ENCODE measurements around the gene MYH9.
"Not testable (repeated sequence)": the region's sequence is repeated elsewhere in the genome, so short reads cannot be mapped to it uniquely, and the experiment has no call there.

MYH9 gene

DNA sequence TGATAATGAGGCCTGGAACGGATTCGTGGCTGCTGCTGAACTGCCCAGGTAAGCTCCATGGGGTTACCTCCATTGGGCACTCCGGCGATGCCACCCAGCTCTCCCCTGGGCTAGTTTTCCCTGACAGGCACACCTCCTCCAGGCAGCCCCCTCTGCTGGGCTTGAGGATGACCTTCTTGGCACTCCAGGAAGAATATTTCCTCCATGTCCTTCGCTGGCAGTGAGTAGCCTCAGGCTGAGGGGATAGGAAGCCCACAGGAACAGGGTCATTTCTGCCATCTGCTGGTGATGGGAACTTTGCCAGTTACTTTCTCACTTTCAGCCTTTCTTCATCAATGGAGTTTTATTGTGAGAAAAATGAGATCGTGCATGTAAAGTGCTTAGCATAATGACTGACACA is 126.1 kb downstream of the MYH9 start:
- not testable (repeated sequence) for DNase-seq

DNA sequence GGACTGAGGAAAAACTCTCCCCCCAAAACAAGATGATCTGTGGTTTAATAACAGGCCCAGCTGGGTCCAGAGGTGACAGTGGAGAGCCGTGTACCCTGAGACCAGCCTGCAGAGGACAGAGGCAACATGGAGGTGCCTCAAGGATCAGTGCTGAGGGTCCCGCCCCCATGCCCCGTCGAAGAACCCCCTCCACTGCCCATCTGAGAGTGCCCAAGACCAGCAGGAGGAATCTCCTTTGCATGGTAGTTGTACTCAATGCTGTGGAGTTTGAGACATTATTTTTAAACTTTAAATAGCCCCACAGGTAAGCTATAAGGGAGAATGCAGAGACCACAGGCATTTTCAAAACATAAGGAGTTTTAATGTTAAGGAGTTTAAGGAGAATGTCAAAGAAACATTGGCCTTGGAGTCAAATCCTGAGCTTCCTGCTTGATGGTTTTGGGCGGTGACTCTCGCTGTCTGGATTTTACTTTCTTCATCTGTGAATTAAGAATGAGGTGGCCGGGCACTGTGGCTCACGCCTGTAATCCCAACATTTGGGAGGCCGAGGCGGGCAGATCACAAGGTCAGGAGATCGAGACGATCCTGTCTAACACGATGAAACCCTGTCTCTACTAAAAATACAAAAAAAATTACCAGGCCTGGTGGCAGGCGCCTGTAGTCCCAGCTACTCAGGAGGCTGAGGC is 128.0 kb downstream of the MYH9 start:
- no peak for DNase-seq

DNA sequence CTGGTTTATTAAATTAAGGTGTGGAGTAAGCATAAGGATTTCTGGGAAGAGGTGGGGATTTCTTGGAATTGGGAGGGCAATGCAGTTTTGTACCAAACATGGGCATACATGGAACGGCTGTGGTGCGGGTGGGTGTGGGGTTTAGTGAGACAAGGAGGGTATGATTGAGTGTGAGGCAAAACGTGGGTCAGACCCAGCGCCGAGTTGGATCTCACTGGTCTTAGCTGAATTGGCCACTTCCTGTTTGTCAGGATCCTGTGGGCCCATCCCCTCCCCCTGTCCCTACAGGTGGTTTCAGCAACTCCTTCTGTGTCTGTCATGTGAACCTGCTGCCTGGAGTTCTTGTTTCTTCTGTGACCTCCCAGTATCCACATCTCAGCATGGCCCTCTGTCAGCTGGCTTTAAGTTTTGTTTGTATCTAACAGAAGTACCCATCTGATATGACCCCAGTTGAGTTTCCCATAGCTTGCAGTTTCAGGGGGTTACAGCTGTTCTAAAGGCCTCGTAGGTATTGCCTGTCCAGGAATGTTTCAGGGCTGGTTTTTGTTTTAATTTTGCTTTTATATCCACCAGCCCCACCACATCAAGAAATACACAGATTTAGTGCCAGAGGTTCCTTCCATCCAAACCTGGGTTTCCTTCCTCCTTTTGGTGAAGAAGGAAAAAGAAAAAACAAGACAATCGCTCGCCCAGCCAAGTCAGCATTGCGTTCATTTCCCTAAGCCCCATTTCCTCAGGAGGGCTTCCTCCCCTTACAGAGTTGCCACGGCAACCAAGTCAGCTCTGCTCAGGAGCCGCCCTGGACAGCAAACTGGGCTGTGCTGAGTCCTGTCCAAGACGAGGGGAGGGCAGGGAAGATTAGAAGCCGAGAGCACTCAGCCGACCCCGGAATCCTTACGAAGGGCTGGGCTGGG is 128.8 kb downstream of the MYH9 start:
- DNase-seq = no peak

DNA sequence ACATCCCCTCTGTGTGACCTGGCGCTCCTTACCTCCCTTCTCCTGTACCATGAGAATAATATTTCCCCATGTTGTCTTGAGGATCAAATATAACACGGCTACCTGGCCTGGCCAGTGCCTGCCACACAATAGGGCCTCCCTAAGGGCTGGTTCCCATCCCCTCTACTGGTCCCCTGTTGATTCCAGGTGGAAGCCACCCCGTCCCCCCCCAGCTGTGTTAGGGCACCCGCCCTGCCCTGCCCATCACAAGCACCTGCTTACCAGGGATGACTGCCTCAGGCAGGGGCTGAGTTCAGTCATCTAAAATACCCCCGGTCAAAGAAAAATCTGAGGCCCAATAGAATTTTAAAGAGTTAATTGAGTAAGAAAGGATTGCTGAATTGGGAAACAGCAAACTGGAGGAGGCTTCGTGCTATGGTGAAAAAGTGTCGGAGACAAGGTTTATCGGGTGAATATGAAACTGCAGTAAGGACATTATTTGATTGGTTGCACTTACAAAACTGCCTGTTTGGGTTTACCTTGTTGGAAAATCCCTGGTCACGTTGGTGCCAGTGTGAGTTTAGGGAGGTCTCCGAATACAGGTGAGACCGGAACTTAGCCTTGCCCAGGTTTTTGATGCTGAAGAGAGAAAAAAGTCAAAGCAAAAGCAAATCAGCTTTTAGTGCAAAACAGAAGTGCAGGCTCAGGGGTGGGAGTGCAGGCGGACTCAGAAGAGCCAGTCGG is 129.7 kb downstream of the MYH9 start:
- DNase-seq = peak; percentile 25

DNA sequence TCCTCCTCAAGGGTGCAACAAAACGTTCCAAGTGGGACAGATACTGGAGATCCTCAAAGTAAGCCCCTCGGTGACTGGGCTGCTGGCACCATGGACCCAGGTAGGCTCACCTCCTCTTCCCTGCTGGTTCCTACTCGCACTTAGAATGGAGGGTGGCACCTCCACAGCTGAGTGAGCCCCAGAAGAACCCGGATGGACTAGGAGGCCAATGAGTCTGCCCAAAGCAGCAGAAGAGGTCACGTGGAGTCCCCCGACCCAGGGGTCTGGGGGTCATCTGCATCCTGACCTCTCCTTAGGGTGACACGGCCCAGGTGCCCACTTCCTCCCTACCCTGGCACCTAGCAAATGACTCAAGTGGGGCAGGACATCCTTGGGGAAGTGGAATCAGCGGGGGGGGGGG is 130.5 kb downstream of the MYH9 start:
- no peak for DNase-seq

DNA sequence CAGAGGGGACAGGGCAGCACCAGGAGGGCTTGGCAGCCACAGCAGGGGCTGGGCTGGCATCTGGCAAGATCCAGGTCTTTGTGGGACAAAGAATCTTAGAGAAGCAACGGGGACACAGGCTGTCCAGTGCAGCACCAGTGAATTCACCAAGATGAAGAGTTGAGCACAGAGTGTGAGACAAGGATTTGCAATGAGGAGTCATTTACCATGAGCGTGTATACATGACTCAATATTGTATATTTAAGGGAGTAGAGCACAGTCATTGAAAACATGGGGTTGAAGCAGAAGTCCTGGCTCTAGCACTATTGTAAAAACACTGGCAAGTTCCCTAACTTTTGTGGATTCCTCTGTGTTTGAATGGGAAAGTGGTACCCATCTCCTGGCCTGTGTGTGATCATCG is 131.3 kb downstream of the MYH9 start:
- no peak for DNase-seq

DNA sequence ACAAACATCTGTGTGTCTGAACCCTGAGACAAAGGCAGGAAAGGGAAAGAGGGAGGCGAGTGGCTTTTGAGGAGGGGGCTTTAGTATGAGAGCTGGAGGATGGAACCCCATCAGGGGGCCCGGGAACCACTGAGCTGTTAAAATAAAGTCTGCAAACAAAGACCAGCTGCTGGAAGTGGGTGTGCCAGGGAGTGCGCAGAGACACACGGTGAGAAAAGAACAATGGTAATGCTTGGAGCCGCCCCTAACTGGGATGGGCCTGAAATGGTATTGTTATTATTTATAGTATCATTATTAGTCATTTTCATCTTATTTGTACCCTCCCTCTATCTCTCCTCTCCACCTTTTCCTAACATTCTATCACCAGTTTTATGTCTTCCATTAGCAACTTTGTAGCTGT is 132.2 kb downstream of the MYH9 start:
- not testable (repeated sequence) for DNase-seq

DNA sequence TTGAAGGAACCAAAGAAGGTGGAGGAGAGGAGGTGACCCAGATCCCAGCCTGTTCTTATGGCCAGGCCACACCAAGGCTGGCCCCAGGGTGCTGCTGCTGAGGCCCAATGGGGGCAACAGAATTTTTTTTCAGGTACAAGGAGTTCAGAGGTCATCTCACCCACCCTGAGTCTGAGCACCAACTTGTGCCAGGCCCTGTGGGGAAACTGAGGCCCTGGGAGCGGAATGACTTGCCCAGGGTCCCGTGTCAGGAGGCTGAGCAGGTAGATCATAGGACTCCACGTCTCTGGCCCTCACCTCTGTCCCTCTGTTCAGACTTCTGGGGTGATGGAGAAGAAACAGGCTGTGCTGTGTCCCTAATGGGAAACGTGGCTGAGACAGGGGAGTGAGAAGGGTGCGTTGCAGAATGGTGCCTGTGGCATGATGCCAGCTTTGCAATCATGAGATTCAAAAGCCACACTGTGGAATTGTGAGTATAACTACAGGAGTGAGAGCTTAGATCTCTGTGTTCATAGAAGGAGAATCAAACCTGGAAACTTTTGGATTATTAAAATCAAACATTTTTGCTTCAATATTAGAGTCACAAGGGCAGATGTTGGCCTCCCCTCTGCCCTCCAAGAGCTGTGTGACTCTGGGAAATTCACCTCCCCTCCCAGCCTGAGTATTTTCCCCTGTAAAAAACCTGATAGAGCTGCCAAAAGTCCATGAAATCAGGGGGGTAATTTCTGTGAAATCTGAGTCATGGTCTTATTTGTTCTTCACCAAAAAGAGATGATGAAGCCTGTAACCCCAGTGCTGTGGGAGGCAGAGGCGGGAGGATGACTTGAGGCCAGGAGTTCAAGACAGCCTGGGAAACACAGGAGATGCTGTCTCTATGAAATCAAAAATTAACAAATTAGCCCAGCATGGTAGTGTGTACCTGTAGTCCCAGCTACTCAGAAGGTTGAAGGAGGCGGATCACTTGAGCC is 134.0 kb downstream of the MYH9 start:
- no peak for DNase-seq

DNA sequence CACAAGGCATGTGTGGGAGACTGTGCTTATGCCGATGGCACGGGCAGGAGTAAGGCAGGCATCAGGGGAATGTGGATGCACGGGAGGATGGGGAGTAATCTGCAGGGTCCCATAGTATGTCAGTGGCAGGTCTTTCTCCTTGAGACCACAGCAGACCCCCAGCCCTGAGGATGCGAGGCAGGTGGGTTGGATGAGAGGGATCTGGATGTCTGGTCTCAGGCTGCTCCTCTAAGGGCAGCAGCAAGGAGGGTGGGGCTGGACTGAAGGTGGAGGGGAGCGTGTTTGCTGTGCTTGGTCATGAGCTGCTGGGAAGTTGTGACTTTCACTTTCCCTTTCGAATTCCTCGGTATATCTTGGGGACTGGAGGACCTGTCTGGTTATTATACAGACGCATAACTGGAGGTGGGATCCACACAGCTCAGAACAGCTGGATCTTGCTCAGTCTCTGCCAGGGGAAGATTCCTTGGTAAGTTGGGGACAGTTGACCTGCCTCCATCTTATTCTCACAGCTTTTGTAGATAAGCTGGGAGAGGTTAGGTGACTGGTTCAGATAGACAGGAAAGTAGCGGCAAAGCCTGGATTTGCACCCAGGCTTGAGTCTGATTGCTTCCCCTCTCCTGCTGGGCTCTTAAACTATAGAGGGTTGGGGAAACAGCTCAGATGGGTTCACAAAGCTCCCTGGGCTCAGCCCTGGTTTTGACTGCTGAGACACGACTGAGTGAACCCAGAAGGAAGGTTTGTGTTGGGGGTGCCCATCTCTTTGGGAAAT is 134.8 kb downstream of the MYH9 start, which contains the start of gene APOL1:
TSS of gene APOL1 (plus strand) at position 380 of the 769 bp plus-strand sequence. CDS start 1,823 bp downstream, outside the sequence.
- DNase-seq = peak; percentile 56

DNA sequence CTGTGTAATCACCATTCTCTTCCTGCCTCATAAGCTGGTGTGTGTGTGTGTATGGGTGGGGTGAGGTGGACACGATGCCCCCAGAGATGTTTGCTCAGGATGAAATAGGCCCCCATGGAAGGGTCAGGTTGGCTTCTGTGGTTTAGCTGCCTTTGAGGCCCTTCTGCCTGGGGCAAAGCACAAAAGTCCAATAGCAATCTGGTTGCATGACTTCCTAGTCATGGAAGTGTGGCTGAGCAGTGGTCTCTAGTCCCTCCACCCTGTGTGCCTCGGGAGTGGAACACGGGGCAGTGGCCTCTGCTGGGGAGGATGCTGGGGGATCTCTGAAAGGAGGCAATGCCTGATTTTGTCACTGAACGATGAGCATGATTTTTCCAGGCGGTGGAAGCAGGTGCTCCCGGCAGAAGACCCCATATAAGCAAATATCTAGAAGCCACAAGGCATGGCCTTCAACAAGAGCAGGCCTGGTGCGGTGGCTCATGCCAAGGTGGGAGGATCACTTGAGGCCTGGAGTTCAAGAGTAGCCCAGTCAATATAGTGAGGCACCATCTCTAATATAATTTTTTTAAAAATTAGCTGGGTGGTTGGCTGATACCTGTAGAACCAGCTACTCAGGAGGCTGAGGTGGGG is 135.7 kb downstream of the MYH9 start:
- DNase-seq = not testable (repeated sequence)

DNA sequence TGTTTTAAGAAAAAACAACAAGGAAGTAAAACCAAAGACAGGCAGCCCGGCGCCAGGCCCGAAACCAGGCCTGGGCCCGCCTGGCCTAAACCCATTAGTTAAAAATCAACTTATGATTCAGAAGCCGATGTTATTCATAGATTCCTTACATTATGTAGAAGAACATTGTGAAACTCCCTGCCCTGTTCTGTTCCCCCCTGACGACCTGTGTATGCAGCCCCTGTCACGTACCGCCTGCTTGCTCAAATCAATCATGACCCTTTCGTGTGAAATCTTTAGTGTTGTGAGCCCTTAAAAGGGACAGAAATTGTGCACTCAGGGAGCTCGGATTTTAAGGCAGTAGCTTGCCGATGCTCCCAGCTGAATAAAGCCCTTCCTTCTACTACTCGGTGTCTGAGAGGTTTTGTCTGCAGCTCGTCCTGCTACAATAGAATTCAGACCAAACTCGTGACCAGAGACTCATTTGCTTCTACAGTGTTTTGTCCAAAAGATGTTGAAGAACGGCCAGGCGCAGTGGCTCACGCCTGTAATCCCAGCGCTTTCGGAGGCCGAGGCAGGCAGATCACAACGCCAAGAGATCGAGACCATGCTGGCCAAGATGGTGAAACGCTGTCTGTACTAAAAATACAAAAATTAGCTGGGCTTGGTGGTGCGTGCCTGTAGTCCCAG is 137.3 kb downstream of the MYH9 start:
- not testable (repeated sequence) for DNase-seq

DNA sequence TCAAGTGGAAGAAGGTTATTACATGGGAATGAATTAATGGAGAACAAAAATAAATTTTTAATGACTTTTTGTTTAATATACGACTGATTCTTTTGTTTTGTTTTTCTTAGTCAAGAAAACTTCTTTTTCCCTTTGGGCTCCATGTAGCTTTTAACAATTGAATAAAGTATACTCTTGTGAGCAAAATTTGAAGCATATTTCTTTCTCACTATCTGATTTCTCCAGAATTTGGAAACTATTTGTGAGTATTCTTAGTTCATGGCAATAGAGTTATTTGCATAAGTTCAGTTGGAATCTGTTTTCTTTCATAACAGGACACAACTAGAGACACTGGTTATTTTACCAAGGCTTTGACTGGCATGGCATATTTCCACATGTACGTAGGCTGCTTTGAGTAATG is 138.6 kb downstream of the MYH9 start:
- DNase-seq = no peak

DNA sequence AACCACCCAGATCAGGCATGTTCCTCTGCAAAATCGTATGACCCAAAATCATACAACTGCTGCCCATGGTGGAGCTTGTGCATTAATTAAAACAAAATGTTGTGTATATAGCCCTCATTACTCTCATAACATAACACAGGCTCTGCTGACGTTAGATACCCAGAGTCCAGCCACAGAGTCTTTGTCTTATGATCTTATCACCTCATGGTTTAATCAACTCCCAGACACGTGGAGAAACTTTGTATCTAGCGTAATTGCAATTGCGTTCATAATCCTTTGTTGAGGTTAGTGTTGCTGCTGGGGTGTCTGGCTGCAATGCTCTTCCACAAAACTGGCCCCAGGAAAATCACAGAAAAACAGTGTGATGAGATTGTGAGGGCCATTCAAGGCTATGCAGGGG is 139.8 kb downstream of the MYH9 start:
- no peak for DNase-seq

DNA sequence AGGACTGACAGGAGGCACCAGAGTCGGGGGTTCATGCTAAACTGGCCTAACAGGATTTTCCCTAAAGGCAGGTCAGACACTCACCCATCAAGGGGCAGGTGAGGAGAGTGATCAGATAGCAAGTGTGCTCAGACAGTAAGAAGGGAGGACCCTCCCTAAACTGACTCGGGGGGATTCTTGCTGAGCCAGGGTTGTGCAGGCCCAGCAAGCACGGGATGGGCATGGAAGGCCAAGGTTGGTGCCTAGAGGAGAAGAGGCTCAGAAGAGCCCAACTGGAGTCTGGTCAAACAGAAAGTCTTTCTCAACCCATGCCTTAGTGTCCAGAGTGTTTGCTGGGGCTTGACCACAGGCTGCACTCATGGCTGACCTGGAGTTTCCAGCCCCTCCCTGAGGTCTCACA is 141.0 kb downstream of the MYH9 start:
- DNase-seq = no peak

DNA sequence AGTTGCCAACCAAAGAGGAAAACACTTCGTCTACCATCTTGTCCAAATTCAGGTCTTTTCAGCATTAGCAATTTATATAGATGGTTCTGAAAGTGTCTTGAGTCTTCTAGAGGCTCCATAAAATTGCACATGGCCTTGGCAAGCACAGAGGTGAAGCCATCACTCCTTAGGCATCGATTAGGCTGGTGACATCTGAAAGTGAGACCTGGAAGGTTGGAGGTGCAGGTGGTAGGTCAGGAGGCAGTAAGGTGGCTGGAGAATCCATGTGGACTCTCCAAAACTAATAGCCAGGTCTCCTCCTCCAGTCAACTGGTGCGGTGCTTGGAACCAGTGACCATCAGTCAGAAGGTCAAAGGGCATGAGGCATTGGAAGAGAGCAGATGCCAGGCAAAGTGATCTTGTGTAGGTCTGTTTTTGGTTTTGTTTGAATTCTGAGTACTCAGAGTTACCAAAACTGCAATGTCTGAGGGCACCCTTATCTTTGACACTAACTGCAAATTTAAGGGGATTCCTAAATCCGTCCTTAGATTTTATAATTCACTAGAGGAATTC is 141.9 kb downstream of the MYH9 start:
- DNase-seq = no peak

DNA sequence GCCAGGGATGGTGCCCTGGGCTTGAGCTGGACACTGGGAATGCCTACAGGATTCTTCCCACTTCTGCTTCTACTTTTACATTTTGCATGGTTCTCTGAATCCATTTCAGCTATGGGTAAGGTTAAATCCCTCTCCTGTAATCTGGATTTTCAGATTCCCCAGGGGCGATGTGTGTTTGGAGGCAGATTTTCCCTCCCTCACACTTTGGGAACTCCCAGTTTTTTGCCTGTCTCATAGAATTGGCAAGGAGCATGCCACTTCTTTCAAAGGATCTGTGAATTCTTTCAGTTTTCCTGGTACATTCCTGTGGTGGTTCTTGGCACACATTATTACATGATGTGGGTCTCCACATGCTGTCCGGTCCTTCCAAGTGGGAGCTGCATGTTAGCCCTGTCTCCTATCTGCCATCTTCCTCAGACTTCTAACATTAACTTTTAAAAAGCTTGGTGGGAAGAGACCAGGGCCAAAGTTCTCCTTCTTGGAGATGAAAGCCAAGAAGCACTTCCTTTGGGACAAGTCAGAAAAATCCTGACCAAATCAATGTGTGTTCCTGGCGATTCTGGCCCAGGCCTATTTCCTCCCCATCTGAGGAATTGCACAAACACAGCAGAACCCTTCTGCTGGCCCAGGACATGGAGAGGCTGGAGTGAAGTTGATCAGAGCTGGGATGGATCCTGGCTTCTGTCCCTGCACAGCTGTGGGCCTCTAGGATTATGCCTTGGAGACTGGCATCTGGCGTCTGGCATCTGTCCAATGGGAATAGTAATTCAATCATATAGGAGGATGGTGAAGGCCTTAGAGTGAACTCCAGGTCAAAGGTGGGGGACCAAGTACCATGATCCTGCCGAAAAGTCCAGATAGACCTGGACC is 143.0 kb downstream of the MYH9 start:
- DNase-seq = no peak

DNA sequence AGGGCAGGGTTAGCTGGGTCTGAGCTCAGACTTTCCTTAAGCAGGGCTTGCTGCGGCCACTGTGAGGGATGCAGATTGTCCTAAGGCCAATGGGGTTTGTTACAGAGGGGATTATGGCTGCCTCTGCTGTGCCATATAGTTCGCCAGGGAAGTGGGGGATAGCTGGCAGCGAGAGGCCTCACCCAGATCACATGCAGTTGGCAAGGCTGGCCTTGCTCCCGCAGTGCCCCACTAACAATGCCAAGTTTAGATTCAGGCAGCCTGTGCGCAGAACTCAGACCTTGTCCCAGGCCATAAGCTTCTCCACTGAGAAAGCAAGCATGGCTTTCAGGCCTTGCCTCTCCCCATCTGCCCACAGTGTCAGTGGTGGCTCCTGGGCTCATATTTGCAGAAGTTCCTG is 143.8 kb downstream of the MYH9 start:
- no peak for DNase-seq

DNA sequence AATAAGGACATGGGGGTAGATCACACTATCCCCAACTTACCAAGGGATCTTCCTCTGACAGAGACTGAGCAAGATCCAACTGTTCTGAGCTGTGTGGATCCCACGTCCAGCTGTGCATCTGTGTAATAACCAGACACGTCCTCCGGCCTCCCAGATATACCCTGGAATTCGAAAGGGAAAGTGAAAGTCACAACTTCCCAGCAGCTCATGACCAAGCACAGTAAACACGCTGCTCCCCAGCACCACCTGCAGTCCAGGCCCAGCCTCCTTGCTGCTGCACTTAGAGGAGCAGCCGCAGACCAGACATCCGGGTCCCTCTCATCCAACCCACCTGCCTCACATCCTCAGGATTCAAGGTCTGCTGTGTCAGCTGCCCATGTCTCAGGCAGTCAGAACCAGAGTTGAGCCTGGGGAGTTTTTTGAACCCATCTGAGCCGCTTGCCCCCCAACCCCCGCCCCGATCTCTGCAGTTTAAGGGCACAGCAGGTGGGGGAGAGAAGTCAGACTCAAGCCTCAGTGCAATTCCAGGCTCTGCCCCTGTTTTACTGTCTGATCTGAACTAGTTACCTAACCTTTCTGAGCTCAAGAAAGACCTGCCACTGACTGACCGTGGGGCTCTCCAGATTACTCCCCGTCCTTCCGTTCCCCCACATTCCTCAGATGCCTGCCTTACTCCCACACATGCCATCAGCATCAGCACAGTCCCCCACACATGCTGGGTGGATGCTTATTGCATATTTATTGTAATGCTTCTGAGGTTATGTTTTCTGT is 148.2 kb downstream of the MYH9 start, which contains the start of gene APOL2:
TSS of gene APOL2 (minus strand) at position 127 of the 771 bp plus-strand sequence. CDS start 6,365 bp downstream, outside the sequence.
- peak; percentile 84 for DNase-seq
